Astrocyte (in vitro differentiated cells and primary cell): ENCODE results near the gene GAMT.

ENCODE experiments used
- EZH2 ChIP-seq: IDR thresholded peaks from 2 replicates; pipeline ENCODE4 v1.6.1; 2012; ENCODE audit warnings: mild to moderate bottlenecking, low read length, inconsistent platforms; ENCODE audit not compliant: insufficient read depth
- TF ChIP-seq, protein P1 (sequence below): IDR thresholded peaks from 2 replicates; pipeline ENCODE4 v1.5.1; 2011; ENCODE audit warnings: low read depth, mild to moderate bottlenecking, inconsistent platforms, low read length, moderate library complexity; ENCODE audit not compliant: insufficient read depth

DNA sequence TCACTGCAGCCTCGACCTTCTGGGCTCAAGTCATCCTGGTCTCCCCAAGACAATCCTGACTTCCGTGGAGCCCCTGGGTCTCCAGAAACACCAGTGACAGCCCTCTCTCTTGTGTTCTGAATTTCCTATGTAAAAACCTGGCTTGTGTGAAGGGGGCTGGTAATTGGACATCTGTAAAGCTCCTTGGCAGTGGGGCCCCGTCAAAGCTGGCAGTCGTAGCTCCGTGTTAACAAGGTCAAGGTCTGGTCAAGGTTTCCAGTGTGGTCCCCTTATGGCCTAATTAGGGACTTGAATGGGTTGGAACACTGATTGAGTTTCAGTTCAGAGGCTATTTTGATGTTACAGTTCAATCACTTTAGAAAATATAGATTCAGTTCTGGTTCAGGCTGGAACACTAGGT, 50.5 kb downstream of the GAMT start:
- TF ChIP-seq, protein P1, sequence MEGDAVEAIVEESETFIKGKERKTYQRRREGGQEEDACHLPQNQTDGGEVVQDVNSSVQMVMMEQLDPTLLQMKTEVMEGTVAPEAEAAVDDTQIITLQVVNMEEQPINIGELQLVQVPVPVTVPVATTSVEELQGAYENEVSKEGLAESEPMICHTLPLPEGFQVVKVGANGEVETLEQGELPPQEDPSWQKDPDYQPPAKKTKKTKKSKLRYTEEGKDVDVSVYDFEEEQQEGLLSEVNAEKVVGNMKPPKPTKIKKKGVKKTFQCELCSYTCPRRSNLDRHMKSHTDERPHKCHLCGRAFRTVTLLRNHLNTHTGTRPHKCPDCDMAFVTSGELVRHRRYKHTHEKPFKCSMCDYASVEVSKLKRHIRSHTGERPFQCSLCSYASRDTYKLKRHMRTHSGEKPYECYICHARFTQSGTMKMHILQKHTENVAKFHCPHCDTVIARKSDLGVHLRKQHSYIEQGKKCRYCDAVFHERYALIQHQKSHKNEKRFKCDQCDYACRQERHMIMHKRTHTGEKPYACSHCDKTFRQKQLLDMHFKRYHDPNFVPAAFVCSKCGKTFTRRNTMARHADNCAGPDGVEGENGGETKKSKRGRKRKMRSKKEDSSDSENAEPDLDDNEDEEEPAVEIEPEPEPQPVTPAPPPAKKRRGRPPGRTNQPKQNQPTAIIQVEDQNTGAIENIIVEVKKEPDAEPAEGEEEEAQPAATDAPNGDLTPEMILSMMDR: no peak
- no peak for TF ChIP-seq EZH2
